ENCODE data around the gene ARHGEF39. TPM values are rescaled to one million over a fixed set of nuclear protein-coding genes. Genes with fewer than 3 reads are reported as not detected.

ARHGEF39 gene
- total RNA-seq = 10 to 100 TPM; 19.1 to 23.1 TPM

- Mint-ChIP-seq H3K36me3 (ENCODE audit: low read depth) (peaks cover 27% of the 10 kb centered on the region), H3K27me3 (no peaks in the 10 kb centered on the region), H3K27ac (peak within 1 kb of the TSS; percentile 59), H3K4me3 (peak within 1 kb of the TSS; percentile 75), H3K4me1 (peaks cover 47% of the 10 kb centered on the region), H3K9me3 (ENCODE audit: low read depth) (no peaks in the 10 kb centered on the region)
- ATAC-seq (peak; percentile 92), DNase-seq (peak; percentile 86)
- intact Hi-C loops (cut with DNase I, micrococcal nuclease) = loop anchor here in 1 of 2 experiments (1.0 kb wide), 2 partner anchors 24 to 164 kb away; partner anchors contain the start of gene TMEM8B
- ChIA-PET POLR2A (interaction anchor here (0.6 to 1.7 kb wide), 4 partner anchors 15 to 62 kb away, joined by 3 to 9 read pairs (median 5); partner anchors contain the start of gene SIT1), CTCF (interaction anchor here (0.6 to 2.6 kb wide), 21 partner anchors 10 to 445 kb away, joined by 3 to 20 read pairs (median 4); no protein-coding TSS in a partner anchor)
Observed at GRCh38 chr9:35664531-35665470, at the start of gene ARHGEF39. Gene ARHGEF39, minus strand, starts transcription at chr9:35665195. Its CDS starts 26 bp downstream, at chr9:35665169.

- Mint-ChIP-seq H3K4me3 (no peak overlapping the region), H3K4me1 (peaks cover 7% of the 10 kb centered on the region), H3K27me3 (no peaks in the 10 kb centered on the region), H3K9me3 (ENCODE audit: low read depth) (no peaks in the 10 kb centered on the region), H3K27ac (no peak overlapping the region), H3K36me3 (ENCODE audit: low read depth) (peaks cover 66% of the 10 kb centered on the region)
- DNase-seq = no peak
- intact Hi-C loops (cut with DNase I, micrococcal nuclease) = no loop called here
- POLR2A ChIA-PET = no interaction called here
- ATAC-seq = no peak
- CTCF ChIA-PET = interaction anchor here (1.2 to 4.0 kb wide), 4 partner anchors 12 to 55 kb away, joined by 3 to 22 read pairs (median 6); no protein-coding TSS in a partner anchor
Observed at GRCh38 chr9:35714123-35714522, 49.1 kb upstream of the ARHGEF39 start.

GRCh38 chr9:35713578-35713977 is 48.6 kb upstream of the ARHGEF39 start:
- ChIA-PET CTCF (interaction anchor here (1.0 to 4.0 kb wide), 5 partner anchors 12 to 556 kb away, joined by 3 to 22 read pairs (median 3); no protein-coding TSS in a partner anchor), POLR2A (no interaction called here)
- H3K27ac Mint-ChIP-seq = no peak overlapping the region
- peaks cover 7% of the 10 kb centered on the region for H3K4me1 Mint-ChIP-seq
- ATAC-seq (no peak), DNase-seq (no peak)
- H3K9me3 Mint-ChIP-seq (ENCODE audit: low read depth) = no peaks in the 10 kb centered on the region
- no peaks in the 10 kb centered on the region for H3K27me3 Mint-ChIP-seq
- intact Hi-C loops (cut with DNase I, micrococcal nuclease) = no loop called here
- H3K4me3 Mint-ChIP-seq = no peak overlapping the region
- peaks cover 68% of the 10 kb centered on the region for H3K36me3 Mint-ChIP-seq (ENCODE audit: low read depth)

- Mint-ChIP-seq H3K27ac (no peak overlapping the region), H3K36me3 (ENCODE audit: low read depth) (peaks cover 71% of the 10 kb centered on the region), H3K4me3 (no peak overlapping the region), H3K27me3 (no peaks in the 10 kb centered on the region), H3K4me1 (peaks cover 7% of the 10 kb centered on the region), H3K9me3 (ENCODE audit: low read depth) (no peaks in the 10 kb centered on the region)
- ChIA-PET CTCF (interaction anchor here (0.7 to 4.0 kb wide), 9 partner anchors 13 to 556 kb away, joined by 3 to 22 read pairs (median 3); partner anchors contain the start of gene RUSC2), POLR2A (interaction anchor here (0.6 kb wide), 1 partner anchor 94 kb away, joined by 4 read pairs; no protein-coding TSS in a partner anchor)
- DNase-seq (no peak), ATAC-seq (no peak)
- intact Hi-C loops (cut with DNase I, micrococcal nuclease) = no loop called here
Observed at GRCh38 chr9:35712762-35713400, 47.9 kb upstream of the ARHGEF39 start.

GRCh38 chr9:35711501-35712428 is 46.8 kb upstream of the ARHGEF39 start:
- no peaks in the 10 kb centered on the region for H3K9me3 Mint-ChIP-seq (ENCODE audit: low read depth)
- no peak overlapping the region for H3K4me3 Mint-ChIP-seq
- CTCF ChIA-PET = interaction anchor here (0.6 to 4.0 kb wide), 7 partner anchors 15 to 222 kb away, joined by 3 to 22 read pairs (median 3); partner anchors contain the start of gene RUSC2
- POLR2A ChIA-PET = no interaction called here
- H3K4me1 Mint-ChIP-seq = peaks cover 7% of the 10 kb centered on the region
- H3K27me3 Mint-ChIP-seq = no peaks in the 10 kb centered on the region
- peak; percentile 69 for ATAC-seq
- intact Hi-C loops (cut with DNase I, micrococcal nuclease) = no loop called here
- peak overlapping the region; percentile 42 for H3K27ac Mint-ChIP-seq
- no peak for DNase-seq
- peaks cover 76% of the 10 kb centered on the region for H3K36me3 Mint-ChIP-seq (ENCODE audit: low read depth)

- Mint-ChIP-seq H3K36me3 (ENCODE audit: low read depth) (peaks cover 75% of the 10 kb centered on the region), H3K4me3 (no peak overlapping the region)
Observed at GRCh38 chr9:35710818-35711500, 46.0 kb upstream of the ARHGEF39 start.

GRCh38 chr9:35708146-35708545 is 43.2 kb upstream of the ARHGEF39 start:
- ATAC-seq (no peak), DNase-seq (no peak)
- H3K36me3 Mint-ChIP-seq (ENCODE audit: low read depth) = peaks cover 75% of the 10 kb centered on the region
- ChIA-PET CTCF (interaction anchor here (0.6 kb wide), 1 partner anchor 80 kb away, joined by 3 read pairs; no protein-coding TSS in a partner anchor), POLR2A (interaction anchor here (0.7 kb wide), 1 partner anchor 12 kb away, joined by 3 read pairs; no protein-coding TSS in a partner anchor)
- no peaks in the 10 kb centered on the region for H3K27me3 Mint-ChIP-seq
- H3K4me1 Mint-ChIP-seq = peaks cover 7% of the 10 kb centered on the region
- no peak overlapping the region for H3K4me3 Mint-ChIP-seq
- H3K9me3 Mint-ChIP-seq (ENCODE audit: low read depth) = no peaks in the 10 kb centered on the region
- intact Hi-C loops (cut with DNase I, micrococcal nuclease) = no loop called here
- H3K27ac Mint-ChIP-seq = no peak overlapping the region

More at GRCh38 chr9:35710818-35711500, 46.0 kb upstream of the ARHGEF39 start:
- Mint-ChIP-seq H3K27me3 (no peaks in the 10 kb centered on the region), H3K4me1 (peaks cover 7% of the 10 kb centered on the region), H3K27ac (no peak overlapping the region), H3K9me3 (ENCODE audit: low read depth) (no peaks in the 10 kb centered on the region)
- DNase-seq = no peak
- CTCF ChIA-PET = interaction anchor here (0.6 to 4.0 kb wide), 4 partner anchors 14 to 193 kb away, joined by 3 to 22 read pairs (median 3); no protein-coding TSS in a partner anchor
- ATAC-seq = no peak
- intact Hi-C loops (cut with DNase I, micrococcal nuclease) = no loop called here
- POLR2A ChIA-PET = no interaction called here

GRCh38 chr9:35706951-35707350 is 42.0 kb upstream of the ARHGEF39 start:
- H3K9me3 Mint-ChIP-seq (ENCODE audit: low read depth) = no peaks in the 10 kb centered on the region
- no peak overlapping the region for H3K27ac Mint-ChIP-seq
- H3K36me3 Mint-ChIP-seq (ENCODE audit: low read depth) = peaks cover 71% of the 10 kb centered on the region
- no peak for DNase-seq
- H3K27me3 Mint-ChIP-seq = no peaks in the 10 kb centered on the region
- ChIA-PET POLR2A (interaction anchor here (1.1 kb wide), 1 partner anchor 11 kb away, joined by 4 read pairs; no protein-coding TSS in a partner anchor), CTCF (interaction anchor here (1.7 to 2.3 kb wide), 2 partner anchors 10 to 12 kb away, joined by 5 to 9 read pairs; no protein-coding TSS in a partner anchor)
- peaks cover 4% of the 10 kb centered on the region for H3K4me1 Mint-ChIP-seq
- intact Hi-C loops (cut with DNase I, micrococcal nuclease) = no loop called here
- no peak for ATAC-seq
- H3K4me3 Mint-ChIP-seq = no peak overlapping the region

- no peak overlapping the region for H3K27ac Mint-ChIP-seq
- POLR2A ChIA-PET = interaction anchor here (1.1 kb wide), 1 partner anchor 10 kb away, joined by 4 read pairs; no protein-coding TSS in a partner anchor
Observed at GRCh38 chr9:35705836-35706430, 40.9 kb upstream of the ARHGEF39 start.

More at GRCh38 chr9:35705836-35706430, 40.9 kb upstream of the ARHGEF39 start:
- CTCF ChIA-PET = interaction anchor here (0.6 to 2.3 kb wide), 6 partner anchors 9 to 107 kb away, joined by 3 to 9 read pairs (median 3); partner anchors contain the start of gene ARHGEF39
- H3K36me3 Mint-ChIP-seq (ENCODE audit: low read depth) = peaks cover 64% of the 10 kb centered on the region
- H3K4me3 Mint-ChIP-seq = no peak overlapping the region
- H3K9me3 Mint-ChIP-seq (ENCODE audit: low read depth) = no peaks in the 10 kb centered on the region
- H3K4me1 Mint-ChIP-seq = no peaks in the 10 kb centered on the region
- DNase-seq (no peak), ATAC-seq (no peak)
- intact Hi-C loops (cut with DNase I, micrococcal nuclease) = no loop called here
- H3K27me3 Mint-ChIP-seq = no peaks in the 10 kb centered on the region
